Measurements from ENCODE around the gene RAB23.
"Not testable (repeated sequence)": the region's sequence is repeated elsewhere in the genome, so short reads cannot be mapped to it uniquely, and the experiment has no call there.

DNA sequence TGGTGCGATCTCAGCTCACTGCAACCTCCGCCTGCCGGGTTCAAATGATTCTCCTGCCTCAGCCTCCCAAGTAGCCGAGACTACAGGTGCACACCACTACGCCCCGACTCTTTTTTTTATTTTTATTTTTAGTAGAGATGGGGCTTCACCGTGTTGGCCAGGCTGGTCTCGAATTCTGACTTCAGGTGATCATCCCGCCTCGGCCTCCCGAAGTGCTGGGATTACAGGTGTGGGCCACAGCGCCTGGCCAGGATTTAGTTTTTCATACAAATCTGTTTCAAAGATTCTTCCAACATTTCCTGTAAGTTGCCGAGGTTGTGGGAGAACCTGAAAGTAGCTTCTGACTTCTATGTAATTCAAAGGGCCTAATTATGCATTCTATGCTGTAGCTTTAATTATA, 21.4 kb upstream of the RAB23 start:
- TF ChIP-seq POLR2AphosphoS5 (IDR thresholded peaks at IDR 0.05; ENCODE audit: low read depth); ZNF114 (CRISPR knock-in tag; IDR thresholded peaks at IDR 0.05); CTCF (conservative IDR thresholded peaks at IDR 0.05; ENCODE audit: low read depth in 2 of 2); REST (IDR thresholded peaks at IDR 0.05; ENCODE audit: unreplicated experiment); NANOG (IDR thresholded peaks at IDR 0.05; ENCODE audit: borderline replicate concordance); JUNB (IDR thresholded peaks at IDR 0.05; ENCODE audit: unreplicated experiment); EZH2 (IDR thresholded peaks at IDR 0.05; ENCODE audit: low read depth, unreplicated experiment); ZNF331 (CRISPR knock-in tag; IDR thresholded peaks at IDR 0.05; ENCODE audit: low read depth); EZH2phosphoT487 (IDR thresholded peaks at IDR 0.05; ENCODE audit: unreplicated experiment); CREB1 (CRISPR knock-in tag; IDR thresholded peaks at IDR 0.05; ENCODE audit: low read depth); ETS1 (IDR thresholded peaks at IDR 0.05); STAT1 (IDR thresholded peaks at IDR 0.05; ENCODE audit: unreplicated experiment): not testable (repeated sequence)

Measured in GM23338 (cell line).